Endothelial cell of umbilical vein (primary cell): Measurements from ENCODE around the gene TTLL12. TPM values are rescaled to one million over a fixed set of nuclear protein-coding genes. Genes with fewer than 3 reads are reported as not detected.

Source experiments
- BruUV-seq: library from RNA; stranded (reverse); fragments of 400-500 nt; replicated peaks from 2 replicates; lab custom pipeline; 2021; lab: Mats Ljungman, UMichigan
- CTCF ChIA-PET: fragments of 300-600, 350-600 bp; sonication (Branson Sonifier 250); formaldehyde crosslinking; loops from one replicate; lab custom pipeline; 2021; ENCODE audit warnings: antibody characterized with exemption, inconsistent platforms; lab: Charles Lee
- POLR2A ChIA-PET: fragments of 300-600, 350-600 bp; sonication (Branson Sonifier 250); formaldehyde crosslinking; loops from one replicate; lab custom pipeline; 2021; ENCODE audit warnings: antibody characterized with exemption, inconsistent platforms; lab: Charles Lee
- DNase-seq: peaks from one replicate; pipeline ENCODE4 v3.0.0-alpha.2; 2011; ENCODE audit warnings: low read depth, low spot score
- FAIRE-seq: peaks from 2 replicates; lab custom pipeline; 2011; peaks lifted over from hg19 to GRCh38; lab: Jason Lieb, UNC
- H2AFZ ChIP-seq: 2 replicates; pipeline ENCODE4 v1.6.0; 2012; ENCODE audit warnings: low read depth, low read length, control low read depth, inconsistent platforms
- H3K27ac ChIP-seq: 2 replicates; pipeline ENCODE4 v1.5.1; 2011; ENCODE audit warnings: low read depth, mild to moderate bottlenecking, control low read depth, low read length, moderate library complexity; ENCODE audit not compliant: insufficient read depth
- H3K27me3 ChIP-seq, 2 experiments: 2 replicates each; pipeline versions ENCODE4 v1.6.0 to v1.6.1; 2011; ENCODE audit warnings: low read length in 2 of 2, mixed read lengths in 1 of 2; ENCODE audit not compliant: control insufficient read depth in 2 of 2, insufficient read depth in 2 of 2
- H3K36me3 ChIP-seq, 2 experiments: 2 replicates in 1 of 2; 3 replicates in 1 of 2; pipeline ENCODE4 v1.5.1; 2011; ENCODE audit warnings: low read length in 2 of 2, mild to moderate bottlenecking in 1 of 2, moderate library complexity in 1 of 2; ENCODE audit not compliant: control insufficient read depth in 2 of 2, insufficient read depth in 2 of 2; ENCODE audit errors: extremely low read depth in 1 of 2
- H3K4me1 ChIP-seq: 3 replicates; pipeline ENCODE4 v1.5.1; 2011; ENCODE audit warnings: mild to moderate bottlenecking, low read length; ENCODE audit not compliant: control insufficient read depth, insufficient read depth; ENCODE audit errors: extremely low read depth
- H3K4me2 ChIP-seq: 2 replicates; pipeline ENCODE4 v1.6.1; 2011; ENCODE audit warnings: low read length, control low read depth, mixed read lengths; ENCODE audit not compliant: insufficient read depth
- H3K4me3 ChIP-seq, 3 experiments: fragments of 200-600 bp in 1 of 3; sonication (generic), shearing (Covaris generic) in 1 of 3; replicated peaks in 1 of 3; 2 replicates each; pipeline ENCODE4 v1.5.1; 2011 to 2016; ENCODE audit warnings: control low read depth in 3 of 3, low read length in 3 of 3, mild to moderate bottlenecking in 2 of 3, inconsistent platforms in 1 of 3, low read depth in 1 of 3, moderate library complexity in 1 of 3; ENCODE audit not compliant: insufficient read depth in 1 of 3
- H3K79me2 ChIP-seq: 2 replicates; pipeline ENCODE4 v1.6.0; 2012; ENCODE audit warnings: low read length, inconsistent platforms; ENCODE audit not compliant: control insufficient read depth, insufficient read depth
- H3K9ac ChIP-seq: replicated peaks from 2 replicates; pipeline ENCODE3; 2011; ENCODE audit warnings: low read length, control low read depth; ENCODE audit not compliant: insufficient read depth; ENCODE audit errors: extremely low read depth
- H3K9me1 ChIP-seq: replicated peaks from 3 replicates; pipeline ENCODE4 v1.6.0; 2011; ENCODE audit warnings: mild to moderate bottlenecking, low read length; ENCODE audit not compliant: control insufficient read depth, insufficient read depth; ENCODE audit errors: extremely low read depth
- H3K9me3 ChIP-seq: replicated peaks from 2 replicates; pipeline ENCODE4 v1.5.1; 2012; ENCODE audit warnings: low read length, inconsistent platforms; ENCODE audit not compliant: control insufficient read depth, insufficient read depth
- H4K20me1 ChIP-seq: replicated peaks from 2 replicates; pipeline ENCODE3; 2011; ENCODE audit warnings: mild to moderate bottlenecking, low read length; ENCODE audit not compliant: control insufficient read depth, insufficient read depth; ENCODE audit errors: extremely low read depth
- CTCF ChIP-seq, 2 donors: IDR thresholded peaks; 1 replicate in 1 of 2; 2 replicates in 1 of 2; pipeline ENCODE4 v1.5.1; 2011; ENCODE audit warnings: low read length in 2 of 2, mild to moderate bottlenecking in 2 of 2, moderate library complexity in 2 of 2, control low read depth in 1 of 2, inconsistent platforms in 1 of 2, low read depth in 1 of 2; ENCODE audit not compliant: insufficient read depth in 1 of 2; ENCODE audit errors: extremely low read depth in 1 of 2
- FOS ChIP-seq: IDR thresholded peaks from 2 replicates; pipeline ENCODE4 v1.6.1; 2011; ENCODE audit warnings: mild to moderate bottlenecking, low read length, moderate library complexity, borderline replicate concordance; ENCODE audit not compliant: insufficient read depth
- GATA2 ChIP-seq: IDR thresholded peaks from 2 replicates; pipeline ENCODE4 v1.7.0; 2011; ENCODE audit warnings: low read depth, mild to moderate bottlenecking, moderate library complexity, mixed read lengths, low read length; ENCODE audit not compliant: insufficient read length, insufficient read depth
- JUN ChIP-seq: IDR thresholded peaks from 2 replicates; pipeline ENCODE4 v1.6.1; 2011; ENCODE audit warnings: borderline replicate concordance, low read depth; ENCODE audit not compliant: insufficient read length, insufficient read depth
- MYC ChIP-seq: IDR thresholded peaks from one replicate; pipeline ENCODE4 v1.6.1; 2011; ENCODE audit warnings: mild to moderate bottlenecking, low read depth, low read length
- POLR2A ChIP-seq: IDR thresholded peaks from 2 replicates; pipeline ENCODE4 v1.6.1; 2012; ENCODE audit warnings: low read depth, mild to moderate bottlenecking, control low read depth, low read length
- dilution Hi-C: fragments of 300-500 bp; cut with MboI; formaldehyde crosslinking; loops from one replicate; pipeline ENCODE4 v1.15.0; 2019; ENCODE audit warnings: low sequenced_read_pairs; ENCODE audit not compliant: extremely low pct_ligation_motif_present
- intact Hi-C: fragments of 100-400 bp; cut with micrococcal nuclease; formaldehyde crosslinking; loops from one replicate; pipeline ENCODE4 v1.10.0; 2022
- polyA plus RNA-seq, 4 experiments: library from polyadenylated mRNA; depleted of rRNA in 3 of 4; stranded (reverse) in 3 of 4; unstranded in 1 of 4; fragments of >200 nt; gene quantifications; 2 replicates each; pipeline versions ENCODE4 v1.2.1 to v1.2.3, GENCODE V29; 2011 to 2012; ENCODE audit warnings: missing spikeins in 1 of 4
- total RNA-seq: library from RNA; stranded (reverse); gene quantifications from 2 replicates; pipeline ENCODE4 v1.2.3, GENCODE V29; 2021

The TTLL12 gene
- total and polyA plus RNA-seq, 2 donors (not counting 3 experiments of a cell fraction or from before 2014, with no cell fraction given), result 26.2 to 36.5 TPM

GRCh38 chr22:43173566-43173965 is 13.4 kb downstream of the TTLL12 start:
- FAIRE-seq, result no peak
- no TSS peak for BruUV-seq
- POLR2A ChIA-PET, result no interaction called here

More at GRCh38 chr22:43173566-43173965, 13.4 kb downstream of the TTLL12 start:
- H3K9me3 ChIP-seq, result no peaks in the 10 kb centered on the region
- no peak for TF ChIP-seq POLR2A
- TF ChIP-seq FOS, result no peak
- no peak for TF ChIP-seq MYC
- no peak for TF ChIP-seq JUN
- TF ChIP-seq GATA2, result no peak
- no peak for TF ChIP-seq CTCF (IDR thresholded peaks at IDR 0.05; ENCODE audit: extremely low read depth in 1 of 2, insufficient read depth in 1 of 2, low read depth in 1 of 2, low read length in 2 of 2)
- H3K27ac ChIP-seq, result no peak overlapping the region
- CTCF ChIA-PET, result interaction anchor here (0.6 kb wide), 1 partner anchor 21 kb away, joined by 4 read pairs; no protein-coding TSS in a partner anchor
- no peak overlapping the region for H3K4me3 ChIP-seq
- H3K79me2 ChIP-seq, result no peaks in the 10 kb centered on the region
- dilution Hi-C loops, result no loop called here
- DNase-seq, result no peak
- peaks cover 11 to 17% of the 10 kb centered on the region in 2 experiments for H3K36me3 ChIP-seq
- H3K9ac ChIP-seq, result no peak overlapping the region
- no peaks in the 10 kb centered on the region for H3K27me3 ChIP-seq
- H2AFZ ChIP-seq, result no peak overlapping the region
- H3K4me1 ChIP-seq, result peaks cover 2% of the 10 kb centered on the region
- intact Hi-C loops, result no loop called here
- no peaks in the 10 kb centered on the region for H3K9me1 ChIP-seq
- H4K20me1 ChIP-seq, result no peaks in the 10 kb centered on the region
- no peak overlapping the region for H3K4me2 ChIP-seq
